GM06990 (cell line): ENCODE measurements around the gene LATS2.

Experiments
- DNase-seq: peaks from one replicate; pipeline ENCODE4 v3.0.0-alpha.2; 2011; ENCODE audit not compliant: insufficient read length; ENCODE audit errors: extremely low read depth
- H3K27me3 ChIP-seq: replicated peaks from 2 replicates; pipeline ENCODE4 v1.6.0; 2011; ENCODE audit warnings: low read length; ENCODE audit not compliant: control insufficient read depth, insufficient read depth
- H3K36me3 ChIP-seq: 2 replicates; pipeline ENCODE4 v1.5.1; 2011; ENCODE audit warnings: low read length; ENCODE audit not compliant: control insufficient read depth, insufficient read depth
- H3K4me3 ChIP-seq: replicated peaks from 2 replicates; pipeline ENCODE4 v1.5.1; 2011; ENCODE audit warnings: low read depth, mild to moderate bottlenecking, control low read depth, low read length
- CTCF ChIP-seq: IDR thresholded peaks from 2 replicates; pipeline ENCODE4 v1.5.1; 2011; ENCODE audit warnings: low read length, control low read depth, mild to moderate bottlenecking, inconsistent platforms; ENCODE audit not compliant: insufficient read depth, poor library complexity, severe bottlenecking

Gene LATS2

GRCh38 chr13:21008026-21008425, 53.4 kb downstream of the LATS2 start:
- H3K27me3 ChIP-seq = no peaks in the 10 kb centered on the region
- no peak for TF ChIP-seq CTCF
- DNase-seq = no peak
- H3K4me3 ChIP-seq = no peak overlapping the region
- H3K36me3 ChIP-seq = no peaks in the 10 kb centered on the region

- no peak for DNase-seq
Measured at GRCh38 chr13:21006141-21007005, 55.0 kb downstream of the LATS2 start.

GRCh38 chr13:21005193-21005592, 56.2 kb downstream of the LATS2 start:
- Histone ChIP-seq H3K4me3 (no peak overlapping the region), H3K36me3 (no peaks in the 10 kb centered on the region), H3K27me3 (no peaks in the 10 kb centered on the region)
- no peak for TF ChIP-seq CTCF
- DNase-seq = no peak

More at GRCh38 chr13:21006141-21007005, 55.0 kb downstream of the LATS2 start:
- Histone ChIP-seq H3K4me3 (no peak overlapping the region), H3K27me3 (no peaks in the 10 kb centered on the region), H3K36me3 (no peaks in the 10 kb centered on the region)
- no peak for TF ChIP-seq CTCF

GRCh38 chr13:21001471-21001870, 59.9 kb downstream of the LATS2 start:
- H3K4me3 ChIP-seq = no peak overlapping the region
- no peak for DNase-seq
- no peak for TF ChIP-seq CTCF
- H3K36me3 ChIP-seq = no peaks in the 10 kb centered on the region
- H3K27me3 ChIP-seq = no peaks in the 10 kb centered on the region

- no peak for TF ChIP-seq CTCF
- H3K4me3 ChIP-seq = no peak overlapping the region
- no peak for DNase-seq
- no peaks in the 10 kb centered on the region for H3K36me3 ChIP-seq
- no peaks in the 10 kb centered on the region for H3K27me3 ChIP-seq
Measured at GRCh38 chr13:21000647-21001046, 60.7 kb downstream of the LATS2 start.
